Measurements from ENCODE around the gene TOP3A.

DNA sequence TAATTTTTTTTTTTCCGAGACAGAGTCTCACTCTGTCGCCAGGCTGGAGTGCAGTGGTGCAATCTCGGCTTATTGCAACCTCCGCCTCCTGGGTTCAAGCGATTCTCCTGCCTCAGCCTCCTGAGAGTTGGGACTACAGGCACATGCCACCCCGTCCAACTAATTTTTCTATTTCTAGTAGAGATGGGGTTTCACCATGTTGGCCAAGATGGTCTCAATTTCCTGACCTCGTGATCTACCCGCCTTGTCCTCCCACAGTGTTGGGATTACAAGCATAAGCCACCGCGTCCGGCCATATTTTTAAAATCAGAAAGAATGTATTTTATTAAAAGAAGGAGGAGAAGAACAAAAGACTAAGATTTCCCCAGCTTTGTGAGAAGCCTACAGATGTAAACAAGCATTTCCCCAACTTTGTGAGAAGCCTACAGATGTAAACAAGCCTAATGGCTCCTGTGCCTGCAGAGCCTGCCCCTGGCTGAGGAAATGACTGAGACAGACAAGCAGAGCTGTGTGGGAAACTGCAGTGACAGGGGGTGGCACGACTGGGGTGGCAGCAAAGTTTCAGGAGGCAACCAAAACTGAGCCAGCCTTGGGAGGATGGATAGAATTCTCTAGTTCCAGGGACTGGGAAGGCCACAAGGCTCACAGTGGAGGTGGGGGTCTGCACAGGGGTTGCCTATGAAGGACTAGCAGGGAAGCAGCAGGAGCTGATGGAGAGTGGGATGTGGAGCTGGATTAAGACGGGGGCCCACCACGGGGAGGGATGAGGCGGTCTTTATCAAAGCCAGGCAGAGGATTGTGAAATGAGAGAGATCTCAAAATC, 22.9 kb downstream of the TOP3A start:
- no peak for TF ChIP-seq KDM5B (CRISPR knock-in tag; IDR thresholded peaks at IDR 0.05; ENCODE audit: borderline replicate concordance)
- TF ChIP-seq MIER3 (CRISPR knock-in tag; IDR thresholded peaks at IDR 0.05; ENCODE audit: borderline replicate concordance): no peak
- TF ChIP-seq ZNF724P (CRISPR knock-in tag; IDR thresholded peaks at IDR 0.05; ENCODE audit: borderline replicate concordance): no peak
- TF ChIP-seq, protein P1, sequence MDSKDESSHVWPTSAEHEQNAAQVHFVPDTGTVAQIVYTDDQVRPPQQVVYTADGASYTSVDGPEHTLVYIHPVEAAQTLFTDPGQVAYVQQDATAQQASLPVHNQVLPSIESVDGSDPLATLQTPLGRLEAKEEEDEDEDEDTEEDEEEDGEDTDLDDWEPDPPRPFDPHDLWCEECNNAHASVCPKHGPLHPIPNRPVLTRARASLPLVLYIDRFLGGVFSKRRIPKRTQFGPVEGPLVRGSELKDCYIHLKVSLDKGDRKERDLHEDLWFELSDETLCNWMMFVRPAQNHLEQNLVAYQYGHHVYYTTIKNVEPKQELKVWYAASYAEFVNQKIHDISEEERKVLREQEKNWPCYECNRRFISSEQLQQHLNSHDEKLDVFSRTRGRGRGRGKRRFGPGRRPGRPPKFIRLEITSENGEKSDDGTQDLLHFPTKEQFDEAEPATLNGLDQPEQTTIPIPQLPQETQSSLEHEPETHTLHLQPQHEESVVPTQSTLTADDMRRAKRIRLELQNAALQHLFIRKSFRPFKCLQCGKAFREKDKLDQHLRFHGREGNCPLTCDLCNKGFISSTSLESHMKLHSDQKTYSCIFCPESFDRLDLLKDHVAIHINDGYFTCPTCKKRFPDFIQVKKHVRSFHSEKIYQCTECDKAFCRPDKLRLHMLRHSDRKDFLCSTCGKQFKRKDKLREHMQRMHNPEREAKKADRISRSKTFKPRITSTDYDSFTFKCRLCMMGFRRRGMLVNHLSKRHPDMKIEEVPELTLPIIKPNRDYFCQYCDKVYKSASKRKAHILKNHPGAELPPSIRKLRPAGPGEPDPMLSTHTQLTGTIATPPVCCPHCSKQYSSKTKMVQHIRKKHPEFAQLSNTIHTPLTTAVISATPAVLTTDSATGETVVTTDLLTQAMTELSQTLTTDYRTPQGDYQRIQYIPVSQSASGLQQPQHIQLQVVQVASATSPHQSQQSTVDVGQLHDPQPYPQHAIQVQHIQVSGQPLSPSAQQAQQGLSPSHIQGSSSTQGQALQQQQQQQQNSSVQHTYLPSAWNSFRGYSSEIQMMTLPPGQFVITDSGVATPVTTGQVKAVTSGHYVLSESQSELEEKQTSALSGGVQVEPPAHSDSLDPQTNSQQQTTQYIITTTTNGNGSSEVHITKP (CRISPR knock-in tag; IDR thresholded peaks at IDR 0.05; ENCODE audit: low read depth): no peak
- TF ChIP-seq, protein P2, sequence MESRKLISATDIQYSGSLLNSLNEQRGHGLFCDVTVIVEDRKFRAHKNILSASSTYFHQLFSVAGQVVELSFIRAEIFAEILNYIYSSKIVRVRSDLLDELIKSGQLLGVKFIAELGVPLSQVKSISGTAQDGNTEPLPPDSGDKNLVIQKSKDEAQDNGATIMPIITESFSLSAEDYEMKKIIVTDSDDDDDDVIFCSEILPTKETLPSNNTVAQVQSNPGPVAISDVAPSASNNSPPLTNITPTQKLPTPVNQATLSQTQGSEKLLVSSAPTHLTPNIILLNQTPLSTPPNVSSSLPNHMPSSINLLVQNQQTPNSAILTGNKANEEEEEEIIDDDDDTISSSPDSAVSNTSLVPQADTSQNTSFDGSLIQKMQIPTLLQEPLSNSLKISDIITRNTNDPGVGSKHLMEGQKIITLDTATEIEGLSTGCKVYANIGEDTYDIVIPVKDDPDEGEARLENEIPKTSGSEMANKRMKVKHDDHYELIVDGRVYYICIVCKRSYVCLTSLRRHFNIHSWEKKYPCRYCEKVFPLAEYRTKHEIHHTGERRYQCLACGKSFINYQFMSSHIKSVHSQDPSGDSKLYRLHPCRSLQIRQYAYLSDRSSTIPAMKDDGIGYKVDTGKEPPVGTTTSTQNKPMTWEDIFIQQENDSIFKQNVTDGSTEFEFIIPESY (CRISPR knock-in tag; IDR thresholded peaks at IDR 0.05): no peak
- TF ChIP-seq EZH2 (conservative IDR thresholded peaks at IDR 0.05; ENCODE audit: low read depth, low read length): no peak
- TF ChIP-seq GABPB1 (CRISPR knock-in tag; IDR thresholded peaks at IDR 0.05): no peak
- no peak for TF ChIP-seq ZNF282 (IDR thresholded peaks at IDR 0.05; ENCODE audit: partially characterized antibody)

Data from HepG2 (cell line).